ENCODE measurements around the gene SPACA6. TPM values are rescaled to one million over a fixed set of nuclear protein-coding genes. Genes with fewer than 3 reads are reported as not detected.

The SPACA6 gene
- total RNA-seq, 1 experiment from 2014 or later, result 6.3 TPM

DNA sequence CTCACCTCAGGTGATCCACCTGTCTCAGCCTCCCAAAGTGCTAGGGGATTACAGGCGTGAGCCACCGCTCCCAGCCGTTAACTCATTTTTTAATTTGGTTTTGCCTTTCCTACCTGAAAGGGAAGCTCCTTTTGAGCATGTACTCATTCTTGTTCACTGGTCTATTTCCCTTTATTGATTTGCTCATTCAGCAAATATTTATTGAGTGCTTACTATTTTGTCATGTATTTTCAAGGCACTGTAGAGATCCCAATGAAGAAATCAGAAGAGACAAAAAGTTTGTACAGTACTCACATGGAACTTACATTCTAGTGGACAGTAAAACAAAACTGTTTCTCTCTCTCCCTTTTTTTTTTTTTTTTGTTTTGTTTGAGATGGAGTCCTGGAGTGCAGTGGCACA, 13.8 kb downstream of the SPACA6 start:
- Histone ChIP-seq H3K27me3 (ENCODE audit: control insufficient read depth, insufficient read depth, low read length) (no peaks in the 10 kb centered on the region), H3K36me3 (replicated peaks; ENCODE audit: control insufficient read depth, insufficient read depth, low read length) (peaks cover 2% of the 10 kb centered on the region; the same call in 1 of the 2 replicates), H3K4me3 (ENCODE audit: insufficient read depth, low read depth, low read length) (no peak overlapping the region)
- no peak for DNase-seq

DNA sequence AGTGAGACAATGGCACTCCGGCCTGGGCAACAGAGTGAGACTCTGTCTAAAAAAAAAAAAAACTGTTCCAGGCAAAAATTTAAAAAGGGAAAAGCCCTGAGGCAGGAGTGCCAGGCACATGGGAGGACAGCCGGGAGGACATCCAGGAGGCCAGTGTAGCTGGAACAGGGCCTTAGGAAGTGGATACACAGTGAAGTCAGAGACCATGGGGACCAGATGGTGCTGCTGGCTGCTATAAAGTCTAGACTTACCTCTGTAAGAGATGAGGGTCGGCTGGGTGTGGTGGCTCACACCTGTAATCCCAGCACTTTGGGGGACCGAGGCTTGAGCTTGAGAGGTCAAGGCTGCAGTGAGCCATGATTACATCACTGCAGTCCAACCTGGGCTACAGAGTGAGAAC, 15.7 kb downstream of the SPACA6 start:
- DNase-seq, result no peak
- Histone ChIP-seq H3K4me3 (ENCODE audit: insufficient read depth, low read depth, low read length) (no peak overlapping the region), H3K36me3 (replicated peaks; ENCODE audit: control insufficient read depth, insufficient read depth, low read length) (peaks cover 2% of the 10 kb centered on the region; the same call in 1 of the 2 replicates), H3K27me3 (ENCODE audit: control insufficient read depth, insufficient read depth, low read length) (no peaks in the 10 kb centered on the region)

DNA sequence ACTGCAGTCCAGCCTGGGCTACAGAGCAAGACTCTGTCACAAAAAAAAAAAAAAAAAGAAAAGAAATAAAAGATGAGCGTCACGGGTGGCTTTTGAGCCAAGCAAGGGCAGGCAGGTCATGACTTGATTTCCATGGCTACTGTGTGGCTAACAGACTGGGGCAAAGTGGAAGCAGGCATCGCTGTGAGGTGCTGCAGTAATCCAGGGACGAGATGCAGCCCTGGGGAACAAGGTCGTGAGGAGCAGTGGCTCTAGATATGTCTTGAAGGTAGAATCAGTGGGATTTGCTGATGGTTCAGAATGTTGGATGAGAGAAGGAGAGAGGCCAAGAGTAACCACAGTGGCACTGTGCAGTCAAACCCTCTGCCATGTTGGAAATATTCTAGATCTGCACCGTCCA, 16.4 kb downstream of the SPACA6 start:
- Histone ChIP-seq H3K36me3 (replicated peaks; ENCODE audit: control insufficient read depth, insufficient read depth, low read length) (peaks cover 2% of the 10 kb centered on the region; the same call in 1 of the 2 replicates), H3K27me3 (ENCODE audit: control insufficient read depth, insufficient read depth, low read length) (no peaks in the 10 kb centered on the region), H3K4me3 (ENCODE audit: insufficient read depth, low read depth, low read length) (no peak overlapping the region)
- DNase-seq, result no peak

DNA sequence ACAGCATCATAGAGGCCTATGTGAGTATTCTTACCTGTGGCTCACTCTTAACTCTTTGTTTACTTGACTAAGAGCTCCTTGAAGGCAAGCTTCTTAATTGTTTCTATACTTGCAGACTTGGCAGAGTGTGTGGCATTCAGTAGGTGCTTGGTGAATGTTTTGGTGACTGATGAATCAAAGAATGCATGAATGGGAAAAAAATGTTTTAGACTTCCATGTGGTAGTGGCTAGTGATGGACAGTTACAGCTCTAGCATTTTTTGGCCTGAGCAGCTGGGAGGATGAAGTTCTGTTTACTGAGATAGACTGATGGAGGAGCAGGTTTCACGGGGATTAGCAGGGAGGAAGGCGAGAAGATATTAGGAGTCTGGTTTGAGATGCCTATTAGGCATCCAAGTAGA, 17.0 kb downstream of the SPACA6 start:
- Histone ChIP-seq H3K36me3 (replicated peaks; ENCODE audit: control insufficient read depth, insufficient read depth, low read length) (peaks cover under 1% of the 10 kb centered on the region; the same call in 1 of the 2 replicates), H3K27me3 (ENCODE audit: control insufficient read depth, insufficient read depth, low read length) (no peaks in the 10 kb centered on the region), H3K4me3 (ENCODE audit: insufficient read depth, low read depth, low read length) (no peak overlapping the region)
- no peak for DNase-seq

DNA sequence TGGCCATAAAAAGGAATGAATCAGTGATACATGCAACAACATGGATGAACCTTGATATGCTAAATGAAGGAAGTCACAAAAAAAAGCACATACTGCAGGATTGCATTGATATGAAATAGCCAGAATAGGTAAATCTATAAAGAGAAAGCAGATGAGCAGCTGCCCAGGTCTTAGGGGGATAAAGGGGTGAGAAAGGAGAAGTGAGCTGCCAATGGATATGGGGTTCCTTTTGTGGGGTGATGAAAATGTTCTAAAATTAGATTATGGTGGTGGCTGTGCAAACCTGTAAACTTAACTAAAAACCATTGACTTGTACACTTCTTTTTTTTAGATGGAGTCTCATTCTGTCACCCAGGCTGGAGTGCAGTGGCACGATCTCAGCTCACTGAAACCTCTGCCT, 18.6 kb downstream of the SPACA6 start:
- Histone ChIP-seq H3K36me3 (replicated peaks; ENCODE audit: control insufficient read depth, insufficient read depth, low read length) (no peaks in the 10 kb centered on the region), H3K4me3 (ENCODE audit: insufficient read depth, low read depth, low read length) (no peak overlapping the region), H3K27me3 (ENCODE audit: control insufficient read depth, insufficient read depth, low read length) (no peaks in the 10 kb centered on the region; the same call in 1 of the 2 replicates)
- DNase-seq, result no peak

DNA sequence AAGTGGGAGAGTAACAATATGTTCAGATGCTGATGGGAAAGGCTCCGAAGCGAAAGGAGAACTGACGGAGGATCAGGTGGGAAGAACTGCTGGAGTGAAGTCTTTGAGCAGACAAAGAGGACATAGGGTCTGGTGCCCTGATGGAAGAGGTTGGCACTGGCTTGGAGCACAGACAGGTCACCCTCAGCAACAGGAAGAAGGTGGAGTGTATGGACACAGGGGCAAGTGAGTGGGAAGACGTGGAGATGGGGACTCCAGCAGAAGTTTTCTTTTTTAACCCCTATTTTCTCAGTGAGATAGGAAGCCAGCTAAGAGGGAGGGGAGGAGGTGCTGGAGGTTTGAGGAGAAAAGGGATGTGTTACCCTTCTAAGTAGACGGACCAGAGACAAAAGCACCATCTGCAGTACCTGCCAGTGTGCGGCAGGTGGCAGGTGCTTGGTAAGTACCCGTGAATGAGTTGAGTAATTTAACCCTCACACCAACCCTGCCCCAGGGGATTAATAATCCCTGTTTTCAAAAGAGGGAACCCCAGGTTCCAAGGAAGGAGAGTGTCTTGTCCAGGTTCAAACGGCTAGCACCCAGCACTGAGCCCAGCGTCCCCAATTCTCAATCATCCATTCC, 19.4 kb downstream of the SPACA6 start:
- H3K27me3 ChIP-seq (ENCODE audit: control insufficient read depth, insufficient read depth, low read length), result no peaks in the 10 kb centered on the region; the same call in 1 of the 2 replicates
- H3K36me3 ChIP-seq (replicated peaks; ENCODE audit: control insufficient read depth, insufficient read depth, low read length), result no peaks in the 10 kb centered on the region
- no peak overlapping the region for H3K4me3 ChIP-seq (ENCODE audit: insufficient read depth, low read depth, low read length)
- DNase-seq, result peak; percentile 84

DNA sequence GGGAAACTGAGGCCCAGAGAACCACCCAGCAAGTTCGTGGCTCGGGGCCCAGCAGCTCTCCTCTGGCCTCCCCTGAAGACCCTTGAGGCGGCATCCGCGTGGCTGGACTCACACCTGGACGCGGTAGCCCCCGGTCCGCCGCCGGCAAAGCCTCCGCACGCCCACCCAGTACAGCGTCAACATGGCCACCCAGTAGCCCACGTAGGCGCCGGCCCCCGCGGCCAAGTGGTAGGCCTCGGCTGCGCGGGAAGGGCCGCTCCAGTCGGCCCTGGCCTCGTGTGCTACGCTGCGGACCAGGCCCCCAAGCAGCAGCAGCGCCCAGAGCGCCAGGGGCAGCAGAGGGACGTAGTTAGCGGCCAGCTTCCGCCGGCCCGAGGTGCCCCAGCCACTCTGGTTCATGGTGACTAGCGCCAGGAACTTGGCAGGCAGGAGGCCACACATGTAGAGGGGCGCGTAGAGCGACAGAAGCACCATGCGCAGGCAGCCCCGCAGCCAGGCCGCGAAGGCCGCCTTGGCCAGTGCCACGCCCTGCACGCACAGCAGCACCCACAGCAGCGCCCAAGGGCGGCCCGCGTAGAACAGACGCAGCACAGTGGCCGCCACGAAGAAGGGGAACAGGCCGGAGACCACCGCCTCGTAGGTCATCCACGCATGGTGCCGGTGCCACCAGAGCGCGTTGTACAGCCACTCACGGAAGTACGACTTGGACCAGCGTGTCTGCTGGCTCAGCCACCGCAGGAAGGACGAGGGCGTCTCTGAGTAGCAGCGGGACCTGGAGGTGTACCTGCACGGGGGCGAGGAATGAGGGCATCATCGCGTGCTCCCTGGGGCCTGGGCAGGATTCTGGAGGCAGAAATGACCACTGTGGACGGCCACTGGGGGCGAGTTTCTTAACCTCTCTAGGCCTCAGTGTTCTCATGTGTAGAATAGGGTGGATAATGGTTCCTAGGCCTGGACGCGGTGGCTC, 20.5 kb downstream of the SPACA6 start:
- DNase-seq, result no peak
- Histone ChIP-seq H3K27me3 (ENCODE audit: control insufficient read depth, insufficient read depth, low read length) (peaks cover 6% of the 10 kb centered on the region), H3K4me3 (ENCODE audit: insufficient read depth, low read depth, low read length) (no peak overlapping the region), H3K36me3 (replicated peaks; ENCODE audit: control insufficient read depth, insufficient read depth, low read length) (no peaks in the 10 kb centered on the region)

DNA sequence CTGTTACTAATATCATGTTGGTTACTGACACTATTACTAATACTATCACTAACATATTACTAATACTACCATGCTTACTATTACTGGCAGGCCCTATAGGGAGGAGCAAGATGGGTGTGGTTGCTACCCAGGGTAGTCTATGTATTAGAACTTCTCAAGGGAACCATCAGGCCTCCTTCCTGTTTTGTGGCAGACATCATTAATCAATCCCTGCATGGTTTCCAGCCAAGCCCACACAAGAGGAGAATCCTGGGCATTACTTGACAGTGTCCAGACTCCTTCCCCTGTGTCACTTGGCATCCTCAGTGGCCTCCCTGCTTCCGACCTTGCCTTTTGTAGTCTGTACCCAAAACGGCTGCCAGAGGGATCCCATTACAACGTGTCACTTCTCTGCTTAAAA, 21.7 kb downstream of the SPACA6 start:
- no peak for DNase-seq

DNA sequence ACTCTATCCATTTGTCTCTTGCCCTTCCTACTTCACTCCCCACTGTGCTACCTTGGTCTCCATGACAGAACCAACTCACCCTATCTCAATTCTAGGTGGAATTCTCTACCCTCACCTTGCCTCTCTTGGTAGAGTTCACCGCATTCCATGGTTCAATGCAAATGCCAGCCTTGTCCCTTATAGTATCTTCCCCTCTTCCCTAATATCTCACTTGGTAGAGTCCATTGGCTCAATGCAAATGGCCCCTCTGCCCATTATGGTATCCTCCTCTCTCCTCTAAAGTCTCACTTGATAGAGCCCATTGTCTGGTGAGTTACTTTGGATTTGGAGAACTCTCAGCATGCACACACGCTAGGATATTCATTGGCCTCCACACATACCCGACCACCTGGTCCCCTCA, 22.7 kb downstream of the SPACA6 start:
- H3K27me3 ChIP-seq (ENCODE audit: control insufficient read depth, insufficient read depth, low read length), result peaks cover 23% of the 10 kb centered on the region

More for the DNA sequence above, 21.7 kb downstream of the SPACA6 start:
- Histone ChIP-seq H3K36me3 (replicated peaks; ENCODE audit: control insufficient read depth, insufficient read depth, low read length) (no peaks in the 10 kb centered on the region), H3K27me3 (ENCODE audit: control insufficient read depth, insufficient read depth, low read length) (peaks cover 19% of the 10 kb centered on the region), H3K4me3 (ENCODE audit: insufficient read depth, low read depth, low read length) (no peak overlapping the region)

DNA sequence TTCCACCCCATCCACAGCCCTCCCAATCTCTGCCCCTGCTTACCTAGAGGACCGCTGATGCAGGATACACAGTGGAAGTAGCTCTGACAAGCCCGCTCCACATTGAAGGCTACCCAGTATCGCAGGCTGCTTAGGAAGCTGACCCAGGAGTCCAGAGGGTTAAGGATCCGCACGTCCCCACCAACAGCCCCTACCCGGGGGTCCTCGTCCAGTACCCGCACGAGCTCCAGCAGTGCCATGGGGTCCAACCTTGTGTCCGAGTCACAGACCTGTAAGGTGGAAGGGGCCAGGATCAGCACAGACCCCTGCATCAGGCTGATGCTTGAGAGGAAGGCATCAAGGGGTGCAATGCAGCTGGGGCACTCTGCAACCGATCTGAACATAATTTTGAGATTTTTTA, 23.8 kb downstream of the SPACA6 start:
- no peak for DNase-seq
- Histone ChIP-seq H3K4me3 (ENCODE audit: insufficient read depth, low read depth, low read length) (no peak overlapping the region), H3K27me3 (ENCODE audit: control insufficient read depth, insufficient read depth, low read length) (peaks cover 28% of the 10 kb centered on the region)

More for the DNA sequence above, 22.7 kb downstream of the SPACA6 start:
- H3K4me3 ChIP-seq (ENCODE audit: insufficient read depth, low read depth, low read length), result no peak overlapping the region
- no peaks in the 10 kb centered on the region for H3K36me3 ChIP-seq (replicated peaks; ENCODE audit: control insufficient read depth, insufficient read depth, low read length)
- DNase-seq, result no peak

DNA sequence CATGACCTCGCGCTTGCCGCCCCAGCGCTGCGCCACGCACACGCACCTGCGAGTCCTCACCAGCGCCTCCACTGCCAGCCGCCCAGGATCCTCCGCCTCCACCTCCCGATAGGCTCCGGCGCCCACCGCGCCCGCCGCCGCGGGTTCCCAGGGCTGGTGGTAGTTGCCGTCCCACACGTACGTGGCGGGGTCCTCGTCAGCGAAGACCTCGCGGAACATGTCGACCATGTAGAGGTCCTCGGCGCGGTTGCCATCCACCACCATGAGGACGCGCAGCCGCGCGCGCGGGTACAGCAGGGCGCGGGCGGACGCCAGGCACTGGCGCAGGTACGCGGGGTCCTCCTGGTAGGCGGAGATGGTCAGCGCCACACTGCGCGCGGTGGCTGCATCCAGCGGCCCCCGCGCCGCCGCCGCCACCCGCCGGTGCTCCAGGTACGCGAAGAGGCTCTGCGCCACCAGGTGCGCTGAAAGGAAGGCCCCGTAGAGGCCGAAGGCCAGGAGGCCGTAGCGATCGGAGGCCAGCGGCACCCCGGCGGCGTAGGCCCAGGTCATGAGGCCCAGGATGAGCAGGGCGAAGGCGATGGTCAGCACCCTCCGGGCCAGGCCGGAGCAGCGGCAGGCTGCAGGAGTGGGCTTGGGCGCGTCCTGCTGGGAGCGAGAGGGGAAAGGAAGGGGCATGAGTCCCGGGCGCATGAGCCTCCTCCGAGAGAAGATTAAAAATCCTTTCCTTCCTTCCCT, 26.3 kb downstream of the SPACA6 start:
- Histone ChIP-seq H3K36me3 (replicated peaks; ENCODE audit: control insufficient read depth, insufficient read depth, low read length) (no peaks in the 10 kb centered on the region), H3K27me3 (ENCODE audit: control insufficient read depth, insufficient read depth, low read length) (peaks cover 29% of the 10 kb centered on the region), H3K4me3 (ENCODE audit: insufficient read depth, low read depth, low read length) (peak overlapping the region; percentile 51)
- peak; percentile 72 for DNase-seq

More for the DNA sequence above, 23.8 kb downstream of the SPACA6 start:
- no peaks in the 10 kb centered on the region for H3K36me3 ChIP-seq (replicated peaks; ENCODE audit: control insufficient read depth, insufficient read depth, low read length)

DNA sequence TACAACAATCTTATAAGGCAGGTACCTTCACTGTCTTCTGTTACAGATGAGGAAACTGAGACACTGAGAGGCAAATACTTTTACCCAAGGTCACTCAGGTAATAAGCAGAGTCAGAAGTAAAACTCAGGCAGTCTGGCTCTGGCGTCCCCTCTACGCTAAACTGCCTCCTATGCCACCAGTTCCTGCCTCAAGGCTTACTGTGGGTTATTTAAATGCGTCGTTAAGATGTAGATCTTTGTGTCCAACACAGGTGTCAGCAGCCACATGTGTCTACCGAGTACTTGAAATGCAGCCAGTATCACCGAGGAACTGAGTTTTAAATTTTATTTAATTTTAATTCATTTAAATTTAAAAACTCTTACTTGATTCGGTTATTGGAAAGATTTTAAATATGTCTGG, 28.8 kb downstream of the SPACA6 start:
- Histone ChIP-seq H3K4me3 (ENCODE audit: insufficient read depth, low read depth, low read length) (no peak overlapping the region), H3K27me3 (ENCODE audit: control insufficient read depth, insufficient read depth, low read length) (peaks cover 29% of the 10 kb centered on the region), H3K36me3 (replicated peaks; ENCODE audit: control insufficient read depth, insufficient read depth, low read length) (no peaks in the 10 kb centered on the region)
- DNase-seq, result no peak

DNA sequence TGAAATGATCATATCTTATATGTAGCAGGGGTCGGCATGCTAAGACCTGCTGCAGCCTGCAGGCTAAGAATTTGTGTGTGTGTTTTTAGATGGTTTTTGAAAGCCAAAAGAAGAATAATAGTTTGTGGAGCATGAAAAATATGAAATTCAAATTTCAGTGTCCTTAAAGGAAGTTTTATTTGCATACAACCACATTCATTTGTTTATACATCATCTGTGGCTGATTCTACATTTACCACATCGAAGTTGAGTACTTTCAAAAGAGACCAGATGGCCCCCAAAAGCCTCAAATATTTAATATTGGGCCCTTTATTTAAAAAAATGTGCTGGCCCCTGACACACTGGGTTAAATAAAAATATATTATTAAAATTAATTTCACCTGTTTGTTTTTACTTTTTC, 29.4 kb downstream of the SPACA6 start:
- DNase-seq, result no peak
- H3K27me3 ChIP-seq (ENCODE audit: control insufficient read depth, insufficient read depth, low read length), result peaks cover 29% of the 10 kb centered on the region

DNA sequence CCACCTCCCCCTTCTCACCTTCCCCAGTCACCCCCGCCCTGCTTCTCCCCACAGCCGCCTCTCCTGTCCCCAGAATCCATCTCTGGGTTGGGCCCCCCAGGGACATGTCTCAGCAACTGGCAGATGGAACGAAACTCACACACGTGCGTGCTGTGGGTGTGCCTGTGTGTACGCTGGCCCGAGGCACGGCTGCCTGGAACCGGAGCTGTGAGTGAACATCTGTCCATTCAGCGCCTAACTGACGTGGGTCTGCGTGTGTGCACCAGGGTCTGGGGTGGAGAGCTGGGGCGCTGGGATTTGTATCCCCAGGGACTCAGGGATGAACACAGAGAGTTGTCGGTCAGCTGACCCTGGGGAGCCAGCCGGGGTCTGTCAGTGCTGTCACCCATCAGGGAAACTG, 31.4 kb downstream of the SPACA6 start:
- Histone ChIP-seq H3K4me3 (ENCODE audit: insufficient read depth, low read depth, low read length) (no peak overlapping the region), H3K36me3 (replicated peaks; ENCODE audit: control insufficient read depth, insufficient read depth, low read length) (no peaks in the 10 kb centered on the region), H3K27me3 (ENCODE audit: control insufficient read depth, insufficient read depth, low read length) (peaks cover 13% of the 10 kb centered on the region)
- DNase-seq, result no peak

More for the DNA sequence above, 29.4 kb downstream of the SPACA6 start:
- H3K36me3 ChIP-seq (replicated peaks; ENCODE audit: control insufficient read depth, insufficient read depth, low read length), result no peaks in the 10 kb centered on the region
- H3K4me3 ChIP-seq (ENCODE audit: insufficient read depth, low read depth, low read length), result no peak overlapping the region
